Heart left ventricle (tissue), 13 donors: Measurements from ENCODE around the gene FFAR3.

Experiments used
- POLR2A ChIP-seq, 2 donors: fragments of 450-650 bp; IDR thresholded peaks; one replicate each; pipeline ENCODE4 v1.6.1; 2017; ENCODE audit warnings: antibody characterized with exemption in 2 of 2, mild to moderate bottlenecking in 2 of 2, moderate library complexity in 2 of 2
- TF ChIP-seq, protein P1 (sequence below), 12 donors: fragments of 200-600 bp; sonication (generic) in 4 of 12; IDR thresholded peaks; one replicate each; pipeline versions ENCODE4 v1.5.0 to v1.8.0; 2018 to 2022; ENCODE audit warnings: antibody characterized with exemption in 12 of 12, mild to moderate bottlenecking in 5 of 12
- donor health status: ischemic (EF 13 %, LVEDD 7.1; RV severe dilation, severe dysfunction).
- donor health status: DM: no; HTN: yes; CAD: no.
- donor health status: DM: no; HTN: no; CAD: no.
- donor health status: ischemic (EF 25% LVEDD 6.9; RV normal size, moderate dysfunction).
- donor health status: ischemic (EF 25% LVEDD 5.7; RV mildly dilated, moderate dysfunction).
- donor health status: ischemic (EF 35%, LVEDD 5.7; RV mildly dilated, moderate dysfunction).
- donor health status: nonischemic (EF 11% LVEDD 7.7; RV severe dilation, severe dysfunction).
- donor health status: DM: yes; HTN: yes; CAD: no.
- donor health status: PGD.
- donor health status: ischemic (EF 29% LVEDD 5.4; RV normal size, mild dysfunction).
- donor health status: nonischemic (EF 23%, LVEDD 6.1; RV moderate dilation, normal function).

DNA sequence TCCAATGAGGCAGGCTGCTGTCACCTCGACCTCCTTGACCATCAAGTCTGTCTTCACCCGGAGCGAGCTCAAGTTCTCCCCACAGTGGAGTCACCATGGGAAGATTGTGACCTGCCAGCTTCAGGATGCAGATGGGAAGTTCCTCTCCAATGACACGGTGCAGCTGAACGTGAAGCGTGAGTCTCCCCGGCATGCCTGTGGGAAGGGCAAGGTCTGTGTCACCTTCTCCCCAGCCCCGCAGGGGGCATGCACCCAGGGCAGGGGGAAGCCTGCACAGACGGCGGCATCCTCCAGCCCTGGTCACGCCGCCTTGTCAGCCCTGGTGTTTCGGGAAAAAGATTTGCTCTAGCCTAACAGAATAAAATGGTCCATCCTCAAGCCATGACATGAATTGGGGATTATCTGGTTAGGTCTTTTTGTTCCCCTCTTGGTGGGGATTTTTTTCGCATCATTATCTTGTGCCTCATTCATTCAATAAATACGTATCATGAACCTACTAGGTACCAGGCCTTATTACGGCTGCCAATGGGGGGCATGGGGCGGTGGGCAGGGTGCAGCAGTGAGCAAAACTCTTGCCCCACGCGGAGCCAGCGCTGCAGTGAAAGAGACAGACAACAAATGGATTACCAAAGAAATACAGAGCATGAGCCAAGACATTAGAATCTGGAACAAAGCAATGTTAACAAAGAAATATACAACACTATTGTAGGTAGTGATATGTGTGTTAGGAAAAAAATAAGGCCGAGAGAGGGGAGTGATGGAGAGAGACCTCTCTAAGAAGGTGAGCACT is 21.9 kb upstream of the FFAR3 start:
- TF ChIP-seq, protein P1, sequence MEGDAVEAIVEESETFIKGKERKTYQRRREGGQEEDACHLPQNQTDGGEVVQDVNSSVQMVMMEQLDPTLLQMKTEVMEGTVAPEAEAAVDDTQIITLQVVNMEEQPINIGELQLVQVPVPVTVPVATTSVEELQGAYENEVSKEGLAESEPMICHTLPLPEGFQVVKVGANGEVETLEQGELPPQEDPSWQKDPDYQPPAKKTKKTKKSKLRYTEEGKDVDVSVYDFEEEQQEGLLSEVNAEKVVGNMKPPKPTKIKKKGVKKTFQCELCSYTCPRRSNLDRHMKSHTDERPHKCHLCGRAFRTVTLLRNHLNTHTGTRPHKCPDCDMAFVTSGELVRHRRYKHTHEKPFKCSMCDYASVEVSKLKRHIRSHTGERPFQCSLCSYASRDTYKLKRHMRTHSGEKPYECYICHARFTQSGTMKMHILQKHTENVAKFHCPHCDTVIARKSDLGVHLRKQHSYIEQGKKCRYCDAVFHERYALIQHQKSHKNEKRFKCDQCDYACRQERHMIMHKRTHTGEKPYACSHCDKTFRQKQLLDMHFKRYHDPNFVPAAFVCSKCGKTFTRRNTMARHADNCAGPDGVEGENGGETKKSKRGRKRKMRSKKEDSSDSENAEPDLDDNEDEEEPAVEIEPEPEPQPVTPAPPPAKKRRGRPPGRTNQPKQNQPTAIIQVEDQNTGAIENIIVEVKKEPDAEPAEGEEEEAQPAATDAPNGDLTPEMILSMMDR (IDR thresholded peaks at IDR 0.05), result no peak
- TF ChIP-seq POLR2A (IDR thresholded peaks at IDR 0.05), result no peak
